ENCODE data around the gene GNPDA1. TPM values are rescaled to one million over a fixed set of nuclear protein-coding genes. Genes with fewer than 3 reads are reported as not detected.

The GNPDA1 gene
- total and polyA plus RNA-seq, 9 of the 15 experiments (the other 6 are each of a cell fraction or from before 2014, with no cell fraction given), result 14.1 to 145 (median 52.2) TPM

- no peak for TF ChIP-seq ZNF324 (CRISPR knock-in tag; IDR thresholded peaks at IDR 0.05)
- TF ChIP-seq MAFK (IDR thresholded peaks at IDR 0.05; ENCODE audit: low read length), result 0 out of 2 replicates have a peak, but pooled peaks have one; percentile 12
- no peak for TF ChIP-seq POLR3G (IDR thresholded peaks at IDR 0.05; ENCODE audit: extremely low read depth, insufficient read length, insufficient replicate concordance)
- TF ChIP-seq ZNF263 (CRISPR knock-in tag; IDR thresholded peaks at IDR 0.05; ENCODE audit: borderline replicate concordance), result no peak
- no peak for TF ChIP-seq RBM25 (IDR thresholded peaks at IDR 0.05; ENCODE audit: low read depth, low read length, severe bottlenecking)
- no peak for TF ChIP-seq ILF3 (IDR thresholded peaks at IDR 0.05; ENCODE audit: borderline replicate concordance)
- peak; percentile 57; the same call in 1 of the 2 replicates for TF ChIP-seq C11orf30 (IDR thresholded peaks at IDR 0.05; ENCODE audit: low read depth)
- no peak for TF ChIP-seq NR3C1 (CRISPR knock-in tag; IDR thresholded peaks at IDR 0.05)
- TF ChIP-seq ZKSCAN8 (CRISPR knock-in tag; IDR thresholded peaks at IDR 0.05), result no peak
- TF ChIP-seq ZNF316 (IDR thresholded peaks at IDR 0.05), result peak; percentile 68
- TF ChIP-seq GTF2A2 (tag; IDR thresholded peaks at IDR 0.05), result no peak
- TF ChIP-seq MCM5 (IDR thresholded peaks at IDR 0.05; ENCODE audit: low read depth), result no peak
- TF ChIP-seq SP2 (IDR thresholded peaks at IDR 0.05; ENCODE audit: extremely low read depth, low read depth, low read length, poor library complexity, severe bottlenecking), result no peak
- peak; percentile 30 for TF ChIP-seq NFE2 (IDR thresholded peaks at IDR 0.05; ENCODE audit: low read depth)
- TF ChIP-seq STAT5A (IDR thresholded peaks at IDR 0.05; ENCODE audit: borderline replicate concordance, low read length), result no peak
- no peak for TF ChIP-seq ETV5 (CRISPR knock-in tag; IDR thresholded peaks at IDR 0.05; ENCODE audit: low read depth)
- TF ChIP-seq, protein P1, sequence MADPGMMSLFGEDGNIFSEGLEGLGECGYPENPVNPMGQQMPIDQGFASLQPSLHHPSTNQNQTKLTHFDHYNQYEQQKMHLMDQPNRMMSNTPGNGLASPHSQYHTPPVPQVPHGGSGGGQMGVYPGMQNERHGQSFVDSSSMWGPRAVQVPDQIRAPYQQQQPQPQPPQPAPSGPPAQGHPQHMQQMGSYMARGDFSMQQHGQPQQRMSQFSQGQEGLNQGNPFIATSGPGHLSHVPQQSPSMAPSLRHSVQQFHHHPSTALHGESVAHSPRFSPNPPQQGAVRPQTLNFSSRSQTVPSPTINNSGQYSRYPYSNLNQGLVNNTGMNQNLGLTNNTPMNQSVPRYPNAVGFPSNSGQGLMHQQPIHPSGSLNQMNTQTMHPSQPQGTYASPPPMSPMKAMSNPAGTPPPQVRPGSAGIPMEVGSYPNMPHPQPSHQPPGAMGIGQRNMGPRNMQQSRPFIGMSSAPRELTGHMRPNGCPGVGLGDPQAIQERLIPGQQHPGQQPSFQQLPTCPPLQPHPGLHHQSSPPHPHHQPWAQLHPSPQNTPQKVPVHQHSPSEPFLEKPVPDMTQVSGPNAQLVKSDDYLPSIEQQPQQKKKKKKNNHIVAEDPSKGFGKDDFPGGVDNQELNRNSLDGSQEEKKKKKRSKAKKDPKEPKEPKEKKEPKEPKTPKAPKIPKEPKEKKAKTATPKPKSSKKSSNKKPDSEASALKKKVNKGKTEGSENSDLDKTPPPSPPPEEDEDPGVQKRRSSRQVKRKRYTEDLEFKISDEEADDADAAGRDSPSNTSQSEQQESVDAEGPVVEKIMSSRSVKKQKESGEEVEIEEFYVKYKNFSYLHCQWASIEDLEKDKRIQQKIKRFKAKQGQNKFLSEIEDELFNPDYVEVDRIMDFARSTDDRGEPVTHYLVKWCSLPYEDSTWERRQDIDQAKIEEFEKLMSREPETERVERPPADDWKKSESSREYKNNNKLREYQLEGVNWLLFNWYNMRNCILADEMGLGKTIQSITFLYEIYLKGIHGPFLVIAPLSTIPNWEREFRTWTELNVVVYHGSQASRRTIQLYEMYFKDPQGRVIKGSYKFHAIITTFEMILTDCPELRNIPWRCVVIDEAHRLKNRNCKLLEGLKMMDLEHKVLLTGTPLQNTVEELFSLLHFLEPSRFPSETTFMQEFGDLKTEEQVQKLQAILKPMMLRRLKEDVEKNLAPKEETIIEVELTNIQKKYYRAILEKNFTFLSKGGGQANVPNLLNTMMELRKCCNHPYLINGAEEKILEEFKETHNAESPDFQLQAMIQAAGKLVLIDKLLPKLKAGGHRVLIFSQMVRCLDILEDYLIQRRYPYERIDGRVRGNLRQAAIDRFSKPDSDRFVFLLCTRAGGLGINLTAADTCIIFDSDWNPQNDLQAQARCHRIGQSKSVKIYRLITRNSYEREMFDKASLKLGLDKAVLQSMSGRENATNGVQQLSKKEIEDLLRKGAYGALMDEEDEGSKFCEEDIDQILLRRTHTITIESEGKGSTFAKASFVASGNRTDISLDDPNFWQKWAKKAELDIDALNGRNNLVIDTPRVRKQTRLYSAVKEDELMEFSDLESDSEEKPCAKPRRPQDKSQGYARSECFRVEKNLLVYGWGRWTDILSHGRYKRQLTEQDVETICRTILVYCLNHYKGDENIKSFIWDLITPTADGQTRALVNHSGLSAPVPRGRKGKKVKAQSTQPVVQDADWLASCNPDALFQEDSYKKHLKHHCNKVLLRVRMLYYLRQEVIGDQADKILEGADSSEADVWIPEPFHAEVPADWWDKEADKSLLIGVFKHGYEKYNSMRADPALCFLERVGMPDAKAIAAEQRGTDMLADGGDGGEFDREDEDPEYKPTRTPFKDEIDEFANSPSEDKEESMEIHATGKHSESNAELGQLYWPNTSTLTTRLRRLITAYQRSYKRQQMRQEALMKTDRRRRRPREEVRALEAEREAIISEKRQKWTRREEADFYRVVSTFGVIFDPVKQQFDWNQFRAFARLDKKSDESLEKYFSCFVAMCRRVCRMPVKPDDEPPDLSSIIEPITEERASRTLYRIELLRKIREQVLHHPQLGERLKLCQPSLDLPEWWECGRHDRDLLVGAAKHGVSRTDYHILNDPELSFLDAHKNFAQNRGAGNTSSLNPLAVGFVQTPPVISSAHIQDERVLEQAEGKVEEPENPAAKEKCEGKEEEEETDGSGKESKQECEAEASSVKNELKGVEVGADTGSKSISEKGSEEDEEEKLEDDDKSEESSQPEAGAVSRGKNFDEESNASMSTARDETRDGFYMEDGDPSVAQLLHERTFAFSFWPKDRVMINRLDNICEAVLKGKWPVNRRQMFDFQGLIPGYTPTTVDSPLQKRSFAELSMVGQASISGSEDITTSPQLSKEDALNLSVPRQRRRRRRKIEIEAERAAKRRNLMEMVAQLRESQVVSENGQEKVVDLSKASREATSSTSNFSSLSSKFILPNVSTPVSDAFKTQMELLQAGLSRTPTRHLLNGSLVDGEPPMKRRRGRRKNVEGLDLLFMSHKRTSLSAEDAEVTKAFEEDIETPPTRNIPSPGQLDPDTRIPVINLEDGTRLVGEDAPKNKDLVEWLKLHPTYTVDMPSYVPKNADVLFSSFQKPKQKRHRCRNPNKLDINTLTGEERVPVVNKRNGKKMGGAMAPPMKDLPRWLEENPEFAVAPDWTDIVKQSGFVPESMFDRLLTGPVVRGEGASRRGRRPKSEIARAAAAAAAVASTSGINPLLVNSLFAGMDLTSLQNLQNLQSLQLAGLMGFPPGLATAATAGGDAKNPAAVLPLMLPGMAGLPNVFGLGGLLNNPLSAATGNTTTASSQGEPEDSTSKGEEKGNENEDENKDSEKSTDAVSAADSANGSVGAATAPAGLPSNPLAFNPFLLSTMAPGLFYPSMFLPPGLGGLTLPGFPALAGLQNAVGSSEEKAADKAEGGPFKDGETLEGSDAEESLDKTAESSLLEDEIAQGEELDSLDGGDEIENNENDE (IDR thresholded peaks at IDR 0.05; ENCODE audit: low read depth, low read length), result no peak
- no peak for TF ChIP-seq NR2C2 (CRISPR knock-in tag; IDR thresholded peaks at IDR 0.05)
- TF ChIP-seq NR2C2 (tag; IDR thresholded peaks at IDR 0.05), result no peak
These were observed 44.9 kb upstream of the GNPDA1 start (continued) for GRCh38 chr5:142057697-142058056.
